ENCODE results near the gene PAF1. TPM values are rescaled to one million over a fixed set of nuclear protein-coding genes. Genes with fewer than 3 reads are reported as not detected.

PAF1 gene
- total and polyA plus RNA-seq, 2 of the 13 experiments (the other 11 are each of a cell fraction or from before 2014, with no cell fraction given) = 30.2 to 31.1 TPM

DNA sequence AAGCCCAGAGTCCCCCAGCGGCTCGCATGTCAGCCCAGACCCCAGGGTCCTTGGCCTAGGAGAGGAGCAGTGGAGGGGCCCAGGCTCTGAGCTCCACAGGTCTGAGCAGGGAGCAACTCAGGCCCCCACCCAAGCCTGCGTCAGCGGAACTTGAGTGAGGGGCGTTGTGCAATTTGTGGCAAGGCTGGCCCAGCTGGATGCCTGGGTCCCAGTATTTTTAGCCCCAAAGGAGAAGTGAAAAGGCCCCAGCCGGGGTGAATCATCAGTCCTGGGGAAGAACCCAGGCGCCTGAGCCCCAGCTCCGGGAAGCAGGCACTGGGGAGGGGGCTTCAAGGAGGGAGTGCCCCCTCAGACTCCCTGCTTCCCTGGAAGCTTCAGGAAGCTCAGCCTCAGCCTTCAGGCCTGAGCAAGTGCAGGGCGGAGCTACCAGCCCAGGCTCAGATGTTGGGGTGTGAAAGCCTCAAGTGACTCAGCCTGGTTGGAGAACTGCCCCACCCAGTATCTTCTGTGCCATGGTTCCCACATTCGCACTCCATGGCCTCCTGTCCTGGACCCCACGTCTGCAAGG is 7.5 kb upstream of the PAF1 start (continued):
- TF ChIP-seq, protein P1, sequence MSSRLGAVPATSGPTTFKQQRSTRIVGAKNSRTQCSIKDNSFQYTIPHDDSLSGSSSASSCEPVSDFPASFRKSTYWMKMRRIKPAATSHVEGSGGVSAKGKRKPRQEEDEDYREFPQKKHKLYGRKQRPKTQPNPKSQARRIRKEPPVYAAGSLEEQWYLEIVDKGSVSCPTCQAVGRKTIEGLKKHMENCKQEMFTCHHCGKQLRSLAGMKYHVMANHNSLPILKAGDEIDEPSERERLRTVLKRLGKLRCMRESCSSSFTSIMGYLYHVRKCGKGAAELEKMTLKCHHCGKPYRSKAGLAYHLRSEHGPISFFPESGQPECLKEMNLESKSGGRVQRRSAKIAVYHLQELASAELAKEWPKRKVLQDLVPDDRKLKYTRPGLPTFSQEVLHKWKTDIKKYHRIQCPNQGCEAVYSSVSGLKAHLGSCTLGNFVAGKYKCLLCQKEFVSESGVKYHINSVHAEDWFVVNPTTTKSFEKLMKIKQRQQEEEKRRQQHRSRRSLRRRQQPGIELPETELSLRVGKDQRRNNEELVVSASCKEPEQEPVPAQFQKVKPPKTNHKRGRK (CRISPR knock-in tag; IDR thresholded peaks at IDR 0.05) = no peak
- TF ChIP-seq HNRNPL (IDR thresholded peaks at IDR 0.05; ENCODE audit: low read depth, low read length) (no peak), MAZ (IDR thresholded peaks at IDR 0.05; ENCODE audit: borderline replicate concordance, low read depth, low read length) (no peak), MAZ (CRISPR knock-in tag; IDR thresholded peaks at IDR 0.05; ENCODE audit: low read depth) (no peak; the same call in 1 of the 2 replicates), ZNF703 (CRISPR knock-in tag; IDR thresholded peaks at IDR 0.05; ENCODE audit: borderline replicate concordance) (no peak), SPEN (CRISPR knock-in tag; IDR thresholded peaks at IDR 0.05; ENCODE audit: low read depth) (no peak), NAIF1 (CRISPR knock-in tag; IDR thresholded peaks at IDR 0.05; ENCODE audit: borderline replicate concordance) (no peak), ZBTB3 (CRISPR knock-in tag; IDR thresholded peaks at IDR 0.05; ENCODE audit: borderline replicate concordance, low read depth) (no peak), CEBPG (CRISPR knock-in tag; IDR thresholded peaks at IDR 0.05) (peak; percentile 76), ZNF737 (CRISPR knock-in tag; IDR thresholded peaks at IDR 0.05; ENCODE audit: borderline replicate concordance) (no peak), RELA (CRISPR knock-in tag; IDR thresholded peaks at IDR 0.05) (no peak), RBFOX2 (IDR thresholded peaks at IDR 0.05; ENCODE audit: low read depth, low read length) (0 out of 2 replicates have a peak, but pooled peaks have one; percentile 12), CBX1 (IDR thresholded peaks at IDR 0.05; ENCODE audit: low read depth) (no peak), REXO4 (CRISPR knock-in tag; IDR thresholded peaks at IDR 0.05; ENCODE audit: borderline replicate concordance) (no peak)
- TF ChIP-seq, protein P2, sequence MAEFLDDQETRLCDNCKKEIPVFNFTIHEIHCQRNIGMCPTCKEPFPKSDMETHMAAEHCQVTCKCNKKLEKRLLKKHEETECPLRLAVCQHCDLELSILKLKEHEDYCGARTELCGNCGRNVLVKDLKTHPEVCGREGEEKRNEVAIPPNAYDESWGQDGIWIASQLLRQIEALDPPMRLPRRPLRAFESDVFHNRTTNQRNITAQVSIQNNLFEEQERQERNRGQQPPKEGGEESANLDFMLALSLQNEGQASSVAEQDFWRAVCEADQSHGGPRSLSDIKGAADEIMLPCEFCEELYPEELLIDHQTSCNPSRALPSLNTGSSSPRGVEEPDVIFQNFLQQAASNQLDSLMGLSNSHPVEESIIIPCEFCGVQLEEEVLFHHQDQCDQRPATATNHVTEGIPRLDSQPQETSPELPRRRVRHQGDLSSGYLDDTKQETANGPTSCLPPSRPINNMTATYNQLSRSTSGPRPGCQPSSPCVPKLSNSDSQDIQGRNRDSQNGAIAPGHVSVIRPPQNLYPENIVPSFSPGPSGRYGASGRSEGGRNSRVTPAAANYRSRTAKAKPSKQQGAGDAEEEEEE (CRISPR knock-in tag; IDR thresholded peaks at IDR 0.05; ENCODE audit: borderline replicate concordance) = no peak
- TF ChIP-seq, protein P3, sequence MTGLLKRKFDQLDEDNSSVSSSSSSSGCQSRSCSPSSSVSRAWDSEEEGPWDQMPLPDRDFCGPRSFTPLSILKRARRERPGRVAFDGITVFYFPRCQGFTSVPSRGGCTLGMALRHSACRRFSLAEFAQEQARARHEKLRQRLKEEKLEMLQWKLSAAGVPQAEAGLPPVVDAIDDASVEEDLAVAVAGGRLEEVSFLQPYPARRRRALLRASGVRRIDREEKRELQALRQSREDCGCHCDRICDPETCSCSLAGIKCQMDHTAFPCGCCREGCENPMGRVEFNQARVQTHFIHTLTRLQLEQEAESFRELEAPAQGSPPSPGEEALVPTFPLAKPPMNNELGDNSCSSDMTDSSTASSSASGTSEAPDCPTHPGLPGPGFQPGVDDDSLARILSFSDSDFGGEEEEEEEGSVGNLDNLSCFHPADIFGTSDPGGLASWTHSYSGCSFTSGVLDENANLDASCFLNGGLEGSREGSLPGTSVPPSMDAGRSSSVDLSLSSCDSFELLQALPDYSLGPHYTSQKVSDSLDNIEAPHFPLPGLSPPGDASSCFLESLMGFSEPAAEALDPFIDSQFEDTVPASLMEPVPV (CRISPR knock-in tag; IDR thresholded peaks at IDR 0.05) = no peak
- TF ChIP-seq, protein P4, sequence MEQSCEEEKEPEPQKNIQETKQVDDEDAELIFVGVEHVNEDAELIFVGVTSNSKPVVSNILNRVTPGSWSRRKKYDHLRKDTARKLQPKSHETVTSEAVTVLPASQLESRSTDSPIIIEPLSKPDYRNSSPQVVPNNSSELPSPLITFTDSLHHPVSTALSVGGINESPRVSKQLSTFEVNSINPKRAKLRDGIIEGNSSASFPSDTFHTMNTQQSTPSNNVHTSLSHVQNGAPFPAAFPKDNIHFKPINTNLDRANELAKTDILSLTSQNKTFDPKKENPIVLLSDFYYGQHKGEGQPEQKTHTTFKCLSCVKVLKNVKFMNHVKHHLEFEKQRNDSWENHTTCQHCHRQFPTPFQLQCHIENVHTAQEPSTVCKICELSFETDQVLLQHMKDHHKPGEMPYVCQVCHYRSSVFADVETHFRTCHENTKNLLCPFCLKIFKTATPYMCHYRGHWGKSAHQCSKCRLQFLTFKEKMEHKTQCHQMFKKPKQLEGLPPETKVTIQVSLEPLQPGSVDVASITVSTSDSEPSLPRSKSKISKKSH (CRISPR knock-in tag; IDR thresholded peaks at IDR 0.05; ENCODE audit: borderline replicate concordance) = no peak

All from HepG2 (cell line).